Sigmoid colon (tissue), 7 donors: ENCODE measurements around the gene ZFYVE19. TPM values are rescaled to one million over a fixed set of nuclear protein-coding genes. Genes with fewer than 3 reads are reported as not detected.

Experiments
- DNase-seq: peaks from one replicate; pipeline ENCODE4 v3.0.0-alpha.2; 2019
- H3K27ac ChIP-seq, 4 donors: fragments of 200-600 bp; sonication (generic); one replicate each; pipeline ENCODE4 v1.5.1; 2016 to 2019; ENCODE audit warnings: mild to moderate bottlenecking in 1 of 4
- H3K27me3 ChIP-seq, 3 donors: fragments of 200-600 bp; sonication (generic); one replicate each; pipeline ENCODE4 v1.5.1; 2019; ENCODE audit warnings: mild to moderate bottlenecking in 1 of 3
- H3K36me3 ChIP-seq, 4 donors: fragments of 200-600 bp; sonication (generic); one replicate each; pipeline ENCODE4 v1.5.1; 2016 to 2019
- H3K4me1 ChIP-seq, 4 donors: fragments of 200-600 bp; sonication (generic); one replicate each; pipeline ENCODE4 v1.5.1; 2017 to 2019
- H3K4me3 ChIP-seq, 4 donors: fragments of 200-600 bp; sonication (generic); one replicate each; pipeline ENCODE4 v1.5.1; 2017 to 2019; ENCODE audit warnings: mild to moderate bottlenecking in 2 of 4, moderate library complexity in 1 of 4
- H3K9me3 ChIP-seq, 4 donors: fragments of 200-600 bp in 3 of 4; sonication (generic) in 3 of 4; one replicate each; pipeline versions ENCODE4 v1.5.1 to v1.6.1; 2013 to 2019
- CTCF ChIP-seq, 4 experiments: fragments of 450-650 bp in 3 of 4; fragments of 200-600 bp in 1 of 4; IDR thresholded peaks; one replicate each; pipeline ENCODE4 v1.5.1; 2016 to 2019; ENCODE audit warnings: antibody characterized with exemption in 4 of 4, mild to moderate bottlenecking in 3 of 4, moderate library complexity in 2 of 4
- EP300 ChIP-seq, 4 donors: sonication (generic); formaldehyde crosslinking; IDR thresholded peaks; one replicate each; pipeline ENCODE4 v1.6.1; 2017; ENCODE audit warnings: antibody characterized with exemption in 4 of 4
- POLR2A ChIP-seq, 2 donors: fragments of 450-650 bp; IDR thresholded peaks; one replicate each; pipeline ENCODE4 v1.6.1; 2016; ENCODE audit warnings: antibody characterized with exemption in 2 of 2, mild to moderate bottlenecking in 2 of 2, moderate library complexity in 2 of 2
- POLR2AphosphoS5 ChIP-seq, 4 donors: sonication (generic); formaldehyde crosslinking; IDR thresholded peaks; one replicate each; pipeline ENCODE4 v1.6.1; 2017; ENCODE audit warnings: antibody characterized with exemption in 4 of 4
- WGBS, 2 donors: extraction: QIAGEN DNeasy Blood & Tissue Kit; methylation state at CpG; one replicate each; pipeline ENCODE4 v1.1.7; 2013; 5-methylcytosine and 5-hydroxymethylcytosine counted together
- intact Hi-C: fragments of 100-400 bp; cut with DNase I; formaldehyde crosslinking; loops from one replicate; pipeline ENCODE4 v1.15.1; 2023
- polyA plus RNA-seq, 3 donors: library from polyadenylated mRNA; stranded (reverse); fragments of 200-250 nt; gene quantifications; one replicate each; pipeline ENCODE4 v1.2.3, GENCODE V29; 2013
- total RNA-seq, 4 donors: library from RNA; depleted of rRNA; stranded (reverse); fragments of >200 nt; gene quantifications; one replicate each; pipeline ENCODE4 v1.1.0, GENCODE V29; 2016
- donor health status: healthy with polysubstance abuse.
- donor health status: Bipolar disorder and iron deficiency.
- donor health status: healthy.

Gene ZFYVE19
- total and polyA plus RNA-seq, 7 donors: 14.4 to 49.6 (median 28.7) TPM

DNA sequence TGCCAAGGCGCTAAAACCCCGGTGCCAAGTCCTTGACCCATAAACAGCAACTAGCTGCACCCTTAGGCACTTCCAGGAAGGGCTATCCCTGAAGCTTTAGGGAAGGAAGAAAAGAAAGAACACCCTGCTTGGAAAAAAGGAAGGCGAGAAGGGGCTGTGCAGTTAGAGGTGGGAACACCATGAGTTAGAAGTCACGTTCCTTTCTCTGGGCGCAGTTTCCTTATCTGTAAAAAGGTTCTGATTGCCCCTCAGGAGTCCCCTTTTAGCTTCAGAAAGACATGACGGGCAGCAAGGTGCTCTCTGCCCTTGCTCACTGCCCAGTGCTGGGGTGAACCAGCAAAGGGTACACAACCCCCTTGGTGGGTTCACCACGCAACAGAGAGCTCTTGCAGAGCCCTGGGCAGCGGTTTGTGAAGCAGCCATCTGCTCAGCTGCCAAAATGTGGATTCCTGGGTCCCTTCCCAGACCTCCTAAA is 42.2 kb upstream of the ZFYVE19 start:
- Histone ChIP-seq H3K27me3 (no peaks in the 10 kb centered on the region), H3K4me1 (peaks cover 0 to 38% (median 37%) of the 10 kb centered on the region in 4 donors), H3K4me3 (peak overlapping the region; percentile 32 to 57 (median 46)), H3K36me3 (peaks cover 0 to 7% (median 2%) of the 10 kb centered on the region in 4 donors), H3K9me3 (no peaks in the 10 kb centered on the region), H3K27ac (peak overlapping the region; percentile 68 to 80 (median 71))
- DNase-seq: no peak
- intact Hi-C loops: loop anchor here (5.0 kb wide), 1 partner anchor 43 kb away; the partner anchor contains the start of genes DNAJC17 and ZFYVE19
- no peak for TF ChIP-seq EP300 (IDR thresholded peaks at IDR 0.05)
- no peak for TF ChIP-seq POLR2A (IDR thresholded peaks at IDR 0.05)
- no peak for TF ChIP-seq CTCF (IDR thresholded peaks at IDR 0.05)
- no peak for TF ChIP-seq POLR2AphosphoS5 (IDR thresholded peaks at IDR 0.05)
- WGBS, 2 donors: 29 to 36% methylated on average over 8 of the region's 8 CpGs

DNA sequence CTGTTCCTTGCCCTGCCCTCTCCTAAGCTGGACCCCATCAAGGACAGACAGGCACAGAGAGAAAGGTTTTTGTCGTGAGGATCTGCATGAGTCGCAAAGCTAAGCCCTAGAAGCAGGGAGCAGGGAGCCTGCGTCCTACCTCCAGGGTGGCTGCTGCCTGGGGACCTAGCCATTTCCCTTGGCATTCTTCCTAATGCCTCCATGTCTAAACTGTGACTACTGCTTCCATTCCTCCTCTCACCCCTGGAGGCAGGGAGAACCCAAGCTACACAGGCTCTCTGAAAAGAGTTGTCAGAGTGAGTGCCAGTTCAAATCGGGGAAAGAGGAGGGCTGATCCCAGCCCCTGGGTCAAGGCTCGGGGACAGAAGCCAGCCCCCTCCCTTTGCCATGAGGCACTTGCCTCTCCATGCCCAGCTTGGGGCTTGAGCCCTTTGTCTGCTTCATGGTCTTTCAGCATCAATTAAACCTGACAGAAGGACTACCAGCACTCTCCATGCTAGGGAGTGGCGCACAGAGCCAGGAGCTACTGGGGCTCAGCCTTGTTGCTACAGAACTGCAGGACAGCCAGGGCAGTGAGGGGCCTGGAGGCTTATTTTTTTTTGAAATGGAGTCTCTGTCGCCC is 40.6 kb upstream of the ZFYVE19 start:
- TF ChIP-seq CTCF (IDR thresholded peaks at IDR 0.05) (no peak), POLR2AphosphoS5 (IDR thresholded peaks at IDR 0.05) (no peak), EP300 (IDR thresholded peaks at IDR 0.05) (no peak), POLR2A (IDR thresholded peaks at IDR 0.05) (no peak)
- Histone ChIP-seq H3K9me3 (no peaks in the 10 kb centered on the region), H3K27me3 (no peaks in the 10 kb centered on the region), H3K36me3 (peaks cover 0 to 13% (median 3%) of the 10 kb centered on the region in 4 donors), H3K4me1 (peaks cover 0 to 44% (median 41%) of the 10 kb centered on the region in 4 donors), H3K27ac (no peak overlapping the region), H3K4me3 (no peak overlapping the region)
- WGBS, 2 donors: 90 to 92% methylated on average over 7 of the region's 7 CpGs
- no peak for DNase-seq
- intact Hi-C loops: loop anchor here (5.0 kb wide), 1 partner anchor 41 kb away; the partner anchor contains the start of genes DNAJC17 and ZFYVE19

GRCh38 chr15:40766906-40767837 is 39.7 kb upstream of the ZFYVE19 start:
- H3K4me1 ChIP-seq: peaks cover 0 to 44% (median 41%) of the 10 kb centered on the region in 4 donors
- no peak overlapping the region for H3K27ac ChIP-seq
- 92 to 93% methylated on average over 32 of the region's 32 CpGs for WGBS, 2 donors
- no peak overlapping the region for H3K4me3 ChIP-seq
- H3K36me3 ChIP-seq: peaks cover 0 to 22% (median 3%) of the 10 kb centered on the region in 4 donors
- no peak for DNase-seq
- no peaks in the 10 kb centered on the region for H3K9me3 ChIP-seq
- intact Hi-C loops: loop anchor here (5.0 kb wide), 1 partner anchor 40 kb away; the partner anchor contains the start of genes DNAJC17 and ZFYVE19
- no peaks in the 10 kb centered on the region for H3K27me3 ChIP-seq
- TF ChIP-seq CTCF (IDR thresholded peaks at IDR 0.05): no peak
- TF ChIP-seq EP300 (IDR thresholded peaks at IDR 0.05): no peak
- no peak for TF ChIP-seq POLR2A (IDR thresholded peaks at IDR 0.05)
- TF ChIP-seq POLR2AphosphoS5 (IDR thresholded peaks at IDR 0.05): no peak

DNA sequence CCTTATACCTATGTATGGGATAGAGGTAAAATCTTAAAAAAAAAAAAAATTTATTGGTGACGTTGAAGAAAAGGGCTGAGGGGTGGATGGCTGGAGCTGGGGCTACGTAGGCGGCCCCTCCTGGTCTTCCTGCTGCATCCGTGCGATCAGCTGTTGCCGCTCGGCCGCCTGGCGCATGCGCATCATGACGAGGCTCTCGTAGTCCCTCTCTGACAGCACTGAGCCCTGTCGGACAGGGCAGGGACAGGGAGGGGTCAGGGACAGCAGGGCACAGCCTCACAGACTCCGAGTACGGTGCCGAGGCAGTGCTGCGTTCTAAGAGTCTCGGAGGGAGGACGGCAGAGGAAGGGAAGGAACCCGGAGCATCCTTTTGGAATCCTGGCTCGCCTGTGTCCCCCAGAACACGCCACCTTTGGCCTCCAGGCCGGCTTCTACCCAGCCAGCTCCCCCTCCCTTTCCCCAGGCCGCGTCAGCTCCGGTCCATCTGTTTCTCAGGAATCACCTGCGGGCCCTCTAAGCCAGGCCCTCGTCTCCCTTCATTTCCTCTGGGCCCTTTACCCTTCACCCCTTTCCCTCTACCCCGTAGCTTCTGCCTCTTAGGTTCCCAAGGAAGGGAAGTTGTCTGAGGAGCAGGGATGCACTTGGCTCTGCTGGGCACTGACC is 38.9 kb upstream of the ZFYVE19 start:
- 70 to 84% methylated on average over 29 of the region's 29 CpGs for WGBS, 2 donors
- Histone ChIP-seq H3K9me3 (no peaks in the 10 kb centered on the region), H3K4me1 (peaks cover 0 to 42% (median 38%) of the 10 kb centered on the region in 4 donors), H3K27me3 (no peaks in the 10 kb centered on the region), H3K4me3 (no peak overlapping the region), H3K36me3 (peaks cover 0 to 30% (median 6%) of the 10 kb centered on the region in 4 donors), H3K27ac (peak overlapping the region in 1 of 4 donors; percentile 44)
- intact Hi-C loops: loop anchor here (5.0 kb wide), 1 partner anchor 39 kb away; the partner anchor contains the start of genes DNAJC17 and ZFYVE19
- TF ChIP-seq POLR2A (IDR thresholded peaks at IDR 0.05) (no peak), POLR2AphosphoS5 (IDR thresholded peaks at IDR 0.05) (no peak), EP300 (IDR thresholded peaks at IDR 0.05) (no peak), CTCF (IDR thresholded peaks at IDR 0.05) (no peak)
- DNase-seq: no peak
